NCI-H2196 treated with DMSO at 0.1 percent for 48 hours (cell line): Measurements from ENCODE around the gene TLCD2.
"Not testable (repeated sequence)": the region's sequence is repeated elsewhere in the genome, so short reads cannot be mapped to it uniquely, and the experiment has no call there.

Source experiments
- DNase-seq: peaks from one replicate; lab custom pipeline; 2025; ENCODE audit not compliant: unreplicated experiment; lab: John Stamatoyannopoulos, UW

The TLCD2 gene

DNA sequence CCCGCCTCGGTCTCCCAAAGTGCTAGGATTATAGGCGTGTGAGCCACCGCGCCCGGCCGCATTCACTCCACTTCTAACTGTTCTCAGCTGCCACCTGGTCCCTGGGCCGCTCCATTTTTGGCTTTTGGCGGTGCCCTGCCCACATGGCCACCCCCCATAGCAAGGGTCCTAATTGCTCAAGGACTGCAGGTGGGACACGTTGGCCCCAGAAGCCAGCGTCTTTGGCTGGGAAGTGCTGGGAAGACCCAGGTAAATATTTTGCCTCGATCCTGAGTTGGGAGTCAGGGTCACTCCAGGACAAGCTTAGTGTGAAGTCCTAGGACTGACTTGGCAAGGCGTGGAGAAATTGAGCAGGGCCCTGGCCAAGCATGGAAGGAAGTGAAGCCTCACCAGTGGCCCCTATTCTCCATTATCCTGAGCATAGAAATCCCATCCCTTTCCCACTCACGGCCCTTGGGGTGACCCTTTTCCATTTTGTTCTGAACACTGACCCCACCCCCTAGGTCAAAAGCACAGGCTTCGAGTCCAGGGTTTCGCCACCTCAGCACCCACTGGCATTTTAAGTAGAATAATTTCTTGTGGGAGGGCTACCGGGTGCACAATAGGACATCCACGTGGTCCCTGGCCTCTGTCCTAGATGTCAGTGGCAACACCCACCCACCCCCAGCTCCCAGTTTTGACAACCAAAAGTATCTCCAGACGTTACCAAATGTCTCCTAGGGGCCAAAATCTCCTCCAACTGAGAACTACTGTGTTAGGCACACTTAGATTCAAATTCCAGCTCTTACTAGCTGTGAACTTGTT is 8.4 kb upstream of the TLCD2 start:
- no peak for DNase-seq

DNA sequence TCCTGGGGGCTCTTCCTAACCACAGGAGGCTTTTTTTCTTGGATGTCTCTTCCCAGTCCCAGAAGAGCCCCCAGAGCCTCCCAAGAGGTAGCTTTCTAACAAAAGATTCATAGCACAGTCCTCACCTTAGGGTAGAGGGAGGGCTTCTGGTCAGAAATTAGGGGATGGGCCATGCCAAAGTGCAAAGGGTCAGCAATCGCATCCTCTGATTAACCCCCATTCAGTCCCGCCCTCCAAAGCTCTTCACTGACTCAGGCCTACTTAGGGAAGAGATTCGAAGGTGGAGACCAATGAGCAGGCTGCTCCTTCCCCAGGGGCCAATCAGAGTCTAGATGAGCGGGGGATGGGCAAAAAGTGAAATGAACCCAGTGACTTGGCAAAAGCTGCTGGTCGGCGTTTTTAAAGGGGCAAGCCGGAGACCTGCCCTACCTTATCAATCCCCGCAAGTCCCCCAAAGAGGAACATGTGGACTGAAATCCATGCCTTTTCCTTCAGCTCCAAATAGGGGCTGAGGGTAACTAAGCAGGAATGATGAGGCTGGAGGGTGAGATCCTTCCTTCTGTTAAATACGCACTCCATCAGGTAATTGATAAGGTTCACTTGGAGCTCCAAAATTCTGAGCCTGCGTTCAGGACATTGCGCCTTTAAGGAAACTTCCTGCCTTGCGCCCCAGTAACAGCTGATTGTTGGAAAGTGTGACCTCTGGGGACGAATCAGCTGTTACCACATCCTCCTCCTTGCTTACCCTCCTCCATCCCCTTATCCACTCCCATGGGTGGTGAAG is 6.9 kb upstream of the TLCD2 start:
- DNase-seq = peak; percentile 84

DNA sequence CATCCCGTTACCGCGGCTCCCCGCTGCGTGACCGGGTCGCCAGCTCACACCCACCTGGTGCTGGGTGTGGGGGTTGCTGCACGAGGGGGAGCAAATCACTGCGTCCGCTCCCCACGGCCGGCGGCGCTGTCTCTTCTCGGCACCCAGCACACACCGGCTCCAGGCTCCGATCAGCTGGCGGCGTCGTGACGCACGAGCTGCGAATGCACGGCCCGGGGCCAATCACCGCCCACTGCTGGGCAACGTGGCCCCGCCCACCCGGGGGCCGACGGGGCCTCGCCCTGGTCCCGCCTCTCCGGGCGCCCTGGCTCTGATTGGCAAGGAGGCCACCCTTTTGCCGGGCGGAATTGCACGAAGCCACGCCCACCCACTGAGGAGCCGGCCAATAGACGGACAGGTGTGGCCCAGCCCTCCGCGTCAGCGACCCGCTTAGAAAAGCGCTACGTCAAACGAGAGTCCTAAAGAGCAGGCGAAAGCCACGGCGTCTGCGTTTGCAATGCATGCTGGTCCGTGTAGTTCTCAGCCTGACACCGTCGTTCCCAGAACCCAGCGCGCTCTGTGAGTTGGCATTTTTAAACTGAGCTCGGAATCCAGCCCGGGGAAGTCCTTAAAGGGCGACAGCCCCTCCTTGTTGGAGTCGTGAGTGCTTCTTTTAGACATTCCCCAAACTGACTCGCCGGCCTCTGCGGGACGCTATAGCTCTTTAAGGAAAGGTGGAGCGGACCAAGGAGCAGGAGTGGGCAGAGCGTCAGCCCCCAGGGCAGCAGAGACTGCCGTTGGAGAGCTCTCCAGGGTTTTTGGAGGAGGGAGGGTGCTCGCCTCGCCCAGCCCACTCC is 6.1 kb upstream of the TLCD2 start:
- peak; percentile 89 for DNase-seq

DNA sequence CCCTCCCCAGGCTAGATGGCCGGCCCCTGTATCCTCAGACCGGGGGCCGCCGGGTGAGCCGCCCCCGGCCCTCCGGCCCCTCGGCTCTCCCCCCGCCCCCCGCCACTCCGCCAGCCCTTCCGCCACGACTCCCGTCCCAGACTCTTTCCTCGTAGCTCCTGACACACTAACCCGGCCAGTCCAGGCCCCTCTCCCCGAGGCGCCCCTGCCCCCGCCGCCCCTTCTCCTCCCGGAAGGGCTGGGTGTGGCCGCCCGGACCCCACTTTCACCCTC is 5.6 kb upstream of the TLCD2 start:
- no peak for DNase-seq

- DNase-seq = peak; percentile 27
Measured at GRCh38 chr17:1714980-1715802, 5.0 kb upstream of the TLCD2 start.

DNA sequence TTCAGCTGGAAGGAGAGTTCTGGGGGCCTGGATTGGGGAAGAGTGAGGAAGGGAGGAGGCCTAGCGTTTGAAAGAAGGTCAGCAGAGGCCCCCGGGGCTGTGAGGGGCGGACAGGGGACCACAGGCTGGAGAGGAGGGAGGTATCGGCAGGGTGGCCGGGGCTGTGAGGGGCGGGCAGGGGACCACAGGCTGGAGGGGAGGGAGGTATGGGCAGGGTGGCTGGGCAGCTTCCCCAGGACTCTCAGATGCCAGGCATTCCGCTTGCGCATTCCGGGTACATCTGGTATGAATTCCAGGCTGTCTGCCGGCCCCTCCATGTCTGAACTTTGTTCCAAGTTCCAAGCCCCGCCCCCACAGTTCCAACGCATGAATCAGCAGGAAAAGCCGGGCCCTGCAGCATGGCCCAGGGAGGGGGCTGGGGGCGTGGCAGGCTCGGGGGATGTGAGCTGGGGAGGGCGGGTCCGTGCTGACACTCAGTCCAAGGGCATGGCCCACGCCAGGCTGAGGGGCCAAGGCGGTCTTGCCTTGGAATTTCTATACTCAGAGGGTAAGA is 4.3 kb upstream of the TLCD2 start:
- DNase-seq = peak; percentile 17

- DNase-seq = peak; percentile 28
Measured at GRCh38 chr17:1713878-1714426, 3.8 kb upstream of the TLCD2 start.

GRCh38 chr17:1713160-1713877 is 3.1 kb upstream of the TLCD2 start:
- DNase-seq = no peak

- DNase-seq = no peak
Measured at GRCh38 chr17:1712271-1712670, 2.1 kb upstream of the TLCD2 start.

DNA sequence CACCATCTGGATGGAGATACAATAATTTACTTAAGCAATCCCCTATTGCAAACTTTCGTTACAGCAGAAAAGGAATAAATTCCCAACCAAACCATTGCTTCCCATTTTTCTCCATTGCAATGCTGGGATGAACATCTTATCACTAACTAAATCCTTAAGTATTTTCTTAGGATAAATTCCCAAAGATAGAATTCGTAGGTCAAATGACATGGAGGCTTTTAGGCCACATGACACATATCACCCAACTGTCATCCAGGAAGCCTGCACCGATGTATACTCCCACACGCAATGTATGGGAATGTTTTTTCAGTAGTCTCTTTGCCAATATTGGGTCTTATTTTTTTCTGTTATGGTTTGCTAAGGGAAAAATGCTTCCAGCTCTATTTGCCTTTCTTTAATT is 1.6 kb upstream of the TLCD2 start:
- no peak for DNase-seq

DNA sequence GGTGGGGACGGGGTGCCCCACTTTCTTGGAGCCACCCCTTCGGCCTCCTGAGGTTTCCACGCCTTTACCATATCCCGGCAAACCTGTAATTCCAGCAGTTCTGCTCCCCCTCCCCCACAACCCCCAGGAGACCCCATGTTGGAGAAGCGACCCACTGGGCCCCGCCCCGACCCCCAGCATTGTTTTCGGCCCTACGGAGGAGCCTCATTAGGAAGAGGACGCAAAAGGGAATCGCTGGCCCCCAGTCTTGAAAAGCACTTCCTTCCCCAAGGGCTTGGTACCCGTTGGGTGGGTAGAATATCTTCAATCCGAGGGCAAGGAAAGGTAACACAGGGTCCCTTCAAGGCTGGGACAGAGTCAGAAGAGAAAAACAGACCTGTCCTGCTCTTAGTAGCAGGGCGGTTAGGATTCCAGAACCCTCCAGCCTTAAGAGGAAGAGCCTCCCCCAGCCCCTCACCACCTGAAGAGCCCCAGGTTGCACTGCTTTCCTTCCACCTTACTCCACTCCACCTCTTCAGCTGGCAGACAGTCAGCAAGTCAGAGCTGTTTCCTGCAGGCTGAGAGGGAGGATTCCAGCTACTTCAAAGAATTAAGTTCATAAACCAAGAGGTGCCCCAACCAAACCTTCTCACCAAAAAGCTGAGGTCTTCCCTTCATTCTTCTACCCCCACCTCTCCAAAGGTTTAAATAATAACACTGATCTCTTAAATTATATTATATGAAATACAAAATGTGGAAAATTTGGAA is 803 bp upstream of the TLCD2 start:
- no peak for DNase-seq

DNA sequence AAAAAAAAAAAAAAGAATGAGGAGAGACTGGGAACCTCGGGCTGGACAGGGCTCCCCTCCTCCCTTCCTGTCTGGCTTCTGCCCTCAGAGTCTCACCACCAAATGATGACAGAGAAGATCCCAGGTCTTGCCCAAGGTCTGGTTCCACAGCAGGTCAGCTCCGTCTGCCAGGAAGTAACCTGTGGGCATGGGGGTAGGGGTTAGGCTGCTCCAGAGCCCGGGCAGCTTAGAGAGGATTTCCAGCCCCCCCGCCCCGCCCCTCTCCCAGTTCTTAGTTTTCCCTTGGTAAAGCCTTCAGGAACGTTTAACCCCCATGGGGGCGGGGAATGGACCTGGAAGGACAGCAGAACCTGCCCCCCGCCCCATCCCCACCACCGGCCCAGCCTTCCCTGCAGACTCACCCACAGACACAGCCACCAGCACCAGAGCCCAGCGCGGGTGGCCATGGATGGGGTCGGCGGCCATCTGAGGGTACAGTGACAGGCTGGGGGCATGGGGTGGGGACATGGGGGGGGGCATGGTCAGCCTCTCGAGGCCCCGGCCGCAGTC is 700 bp downstream of the TLCD2 start:
- DNase-seq = no peak

- DNase-seq = not testable (repeated sequence)
Measured at GRCh38 chr17:1708791-1709346, 1.3 kb downstream of the TLCD2 start.

- DNase-seq = no peak
Measured at GRCh38 chr17:1707107-1707506, 3.1 kb downstream of the TLCD2 start.

DNA sequence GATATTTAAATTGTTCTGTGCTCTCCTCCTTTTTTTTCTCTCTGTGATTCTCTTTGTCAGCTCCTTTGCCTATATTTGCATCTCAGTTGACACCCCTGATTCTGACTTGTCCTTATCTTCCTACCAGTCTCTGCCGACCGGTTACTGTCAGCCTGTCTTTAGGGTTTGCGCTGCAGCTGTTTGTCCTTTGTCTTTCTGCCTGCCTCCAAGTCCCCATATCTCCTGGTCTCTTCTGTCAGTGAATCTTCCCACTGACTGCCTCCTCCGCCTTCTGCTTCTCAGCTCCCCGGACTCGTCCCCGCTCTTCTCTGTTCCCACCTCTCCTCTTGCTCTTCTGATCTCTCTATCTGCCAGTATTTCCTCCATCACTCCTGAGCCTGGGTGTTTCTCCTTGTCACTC is 5.2 kb downstream of the TLCD2 start:
- DNase-seq = no peak

DNA sequence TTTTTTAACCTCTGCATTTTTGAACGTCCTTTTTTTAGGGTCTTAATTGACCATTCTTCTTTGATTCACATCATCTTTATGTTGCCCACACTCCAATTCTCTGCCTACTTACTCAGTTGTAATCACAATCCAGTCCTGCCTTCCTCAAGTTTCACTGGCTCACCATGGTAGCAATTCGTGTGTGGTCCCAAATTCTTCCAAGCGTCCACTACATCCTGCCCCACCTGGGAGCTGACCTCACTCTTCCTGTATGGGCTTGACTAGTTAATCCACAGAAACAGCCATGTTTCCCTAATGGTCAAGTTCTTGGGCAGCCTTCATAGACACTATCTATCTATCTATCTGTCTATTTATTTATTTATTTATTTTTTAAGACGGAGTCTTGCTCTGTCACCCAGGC is 7.1 kb downstream of the TLCD2 start:
- no peak for DNase-seq

DNA sequence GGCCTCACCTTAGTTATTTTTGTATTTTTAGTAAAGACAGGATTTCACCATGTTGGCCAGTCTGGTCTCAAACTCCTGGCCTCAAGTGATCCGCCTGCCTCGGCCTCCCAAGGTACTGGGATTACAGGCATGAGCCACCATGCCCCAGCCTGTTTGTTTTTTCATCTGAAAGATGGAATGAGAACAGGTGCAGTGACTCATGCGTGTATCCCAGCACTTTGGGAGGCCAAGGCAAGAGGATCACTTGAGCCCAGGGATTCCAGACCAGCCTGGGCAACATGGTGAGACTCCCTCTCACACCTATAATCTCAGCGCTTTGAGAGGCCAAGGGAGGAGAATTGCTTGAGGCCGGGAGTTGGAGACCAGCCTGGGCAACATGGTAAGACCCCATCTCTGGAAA is 10.3 kb downstream of the TLCD2 start:
- DNase-seq = not testable (repeated sequence)

DNA sequence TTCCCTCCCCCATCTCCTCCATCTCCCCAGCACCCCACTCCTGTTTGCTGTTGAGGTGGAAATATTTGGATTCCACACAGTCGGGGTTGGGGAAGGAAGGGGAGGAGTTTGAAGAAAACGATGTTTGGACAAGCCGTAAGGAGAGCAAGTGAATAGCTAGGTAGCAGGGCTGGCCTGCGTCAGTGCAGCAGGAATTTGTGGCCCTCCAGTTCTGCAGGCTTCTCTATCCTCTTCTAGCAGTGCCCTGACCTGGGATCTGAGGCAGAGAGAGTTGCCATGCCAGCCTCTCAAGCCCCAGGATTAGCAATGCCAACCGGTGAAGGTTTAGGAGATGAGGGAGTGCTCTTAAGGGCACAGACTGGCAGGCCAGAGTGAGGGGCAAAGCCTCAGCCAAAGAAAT is 12.5 kb downstream of the TLCD2 start:
- no peak for DNase-seq
